Smooth muscle cell (in vitro differentiated cells): ENCODE data around the gene CACNA1I. TPM values are rescaled to one million over a fixed set of nuclear protein-coding genes. Genes with fewer than 3 reads are reported as not detected.

ENCODE experiments used
- DNase-seq: peaks from one replicate; lab custom pipeline; 2025; ENCODE audit not compliant: unreplicated experiment; lab: John Stamatoyannopoulos, UW
- H2AFZ ChIP-seq: fragments of 200-600 bp; sonication (generic); 2 replicates; pipeline ENCODE4 v1.6.0; 2016; ENCODE audit warnings: antibody characterized with exemption, low read depth, mild to moderate bottlenecking
- H3F3A ChIP-seq: fragments of 200-600 bp; sonication (generic); 2 replicates; pipeline ENCODE4 v1.6.0; 2017; ENCODE audit warnings: antibody characterized with exemption, low read depth
- H3K27ac ChIP-seq: fragments of 200-600 bp; sonication (generic); 2 replicates; pipeline ENCODE4 v1.5.1; 2016; ENCODE audit warnings: low read depth, mild to moderate bottlenecking
- H3K27me3 ChIP-seq: fragments of 200-600 bp; sonication (generic); 2 replicates; pipeline ENCODE4 v1.6.1; 2016; ENCODE audit warnings: low read depth, mild to moderate bottlenecking
- H3K36me3 ChIP-seq: fragments of 200-600 bp; sonication (generic); 2 replicates; pipeline ENCODE4 v1.5.1; 2016; ENCODE audit warnings: low read depth
- H3K4me1 ChIP-seq: fragments of 200-600 bp; sonication (generic); 2 replicates; pipeline ENCODE4 v1.5.1; 2016; ENCODE audit warnings: low read depth
- H3K4me2 ChIP-seq: fragments of 200-600 bp; sonication (generic); 2 replicates; pipeline ENCODE4 v1.6.0; 2016; ENCODE audit warnings: mild to moderate bottlenecking
- H3K4me3 ChIP-seq: fragments of 200-600 bp; sonication (generic); 2 replicates; pipeline ENCODE4 v1.5.1; 2016; ENCODE audit warnings: mild to moderate bottlenecking
- H3K79me2 ChIP-seq: fragments of 200-600 bp; sonication (generic); 2 replicates; pipeline ENCODE4 v1.6.0; 2016; ENCODE audit warnings: low read depth, mild to moderate bottlenecking
- H3K9ac ChIP-seq: fragments of 200-600 bp; sonication (generic); 2 replicates; pipeline ENCODE4 v1.6.0; 2016; ENCODE audit warnings: low read depth
- H3K9me3 ChIP-seq: fragments of 200-600 bp; sonication (generic); replicated peaks from 2 replicates; pipeline ENCODE4 v1.5.1; 2016; ENCODE audit warnings: low read depth
- H4K20me1 ChIP-seq: fragments of 200-600 bp; sonication (generic); 2 replicates; pipeline ENCODE4 v1.6.0; 2016; ENCODE audit warnings: low read depth
- CTCF ChIP-seq: fragments of 200-600 bp; sonication (generic); IDR thresholded peaks from 2 replicates; pipeline ENCODE4 v1.5.1; 2017; ENCODE audit warnings: borderline replicate concordance, mild to moderate bottlenecking, antibody characterized with exemption; ENCODE audit not compliant: insufficient read depth, poor library complexity, severe bottlenecking
- WGBS: methylation state at CpG from one replicate; pipeline ENCODE4 v1.1.7; 2016; ENCODE audit warnings: low lambda C conversion rate; 5-methylcytosine and 5-hydroxymethylcytosine counted together
- polyA plus RNA-seq: library from polyadenylated mRNA; unstranded; fragments of >200 nt; fragmentation: Nextera tagmentation; extraction: Ambion mirVana; gene quantifications from 2 replicates; pipeline ENCODE4 v1.2.1, GENCODE V29; 2016
- total RNA-seq: library from RNA; depleted of rRNA; stranded (reverse); fragments of >200 nt; gene quantifications from 2 replicates; pipeline ENCODE4 v1.2.3, GENCODE V29; 2014

CACNA1I gene
- total and polyA plus RNA-seq, 2 experiments from 2014 or later, result not detected

DNA sequence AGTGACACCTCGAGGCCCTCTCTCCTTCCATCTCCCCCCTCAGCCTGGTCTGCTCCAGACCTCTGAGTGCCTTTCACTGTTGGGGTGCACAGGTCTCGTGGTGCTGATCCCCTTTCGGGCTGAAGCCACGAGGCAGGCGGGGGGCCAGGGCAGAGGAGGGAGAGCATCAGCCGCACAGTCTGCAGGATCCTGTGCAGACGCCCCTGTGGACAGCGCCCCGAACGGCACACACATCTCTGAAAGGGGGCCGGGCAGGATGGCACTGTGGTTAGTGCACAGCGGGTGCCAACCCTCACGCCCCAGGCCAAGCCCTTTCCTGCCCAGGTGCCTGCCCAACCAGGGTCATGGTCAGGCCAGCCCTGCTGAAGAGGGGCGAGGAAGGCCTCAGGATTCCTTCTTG lies 56.7 kb downstream of the CACNA1I start:
- Histone ChIP-seq H3F3A (no peaks in the 10 kb centered on the region), H3K27me3 (no peaks in the 10 kb centered on the region), H3K4me1 (peaks cover 6% of the 10 kb centered on the region), H3K4me3 (no peak overlapping the region), H3K36me3 (no peaks in the 10 kb centered on the region), H3K9ac (no peak overlapping the region), H2AFZ (no peak overlapping the region), H4K20me1 (no peaks in the 10 kb centered on the region), H3K4me2 (no peak overlapping the region), H3K27ac (no peak overlapping the region), H3K79me2 (no peaks in the 10 kb centered on the region), H3K9me3 (no peaks in the 10 kb centered on the region)
- WGBS, result 93% methylated on average over 14 of the region's 14 CpGs
- no peak for TF ChIP-seq CTCF
- DNase-seq, result no peak

DNA sequence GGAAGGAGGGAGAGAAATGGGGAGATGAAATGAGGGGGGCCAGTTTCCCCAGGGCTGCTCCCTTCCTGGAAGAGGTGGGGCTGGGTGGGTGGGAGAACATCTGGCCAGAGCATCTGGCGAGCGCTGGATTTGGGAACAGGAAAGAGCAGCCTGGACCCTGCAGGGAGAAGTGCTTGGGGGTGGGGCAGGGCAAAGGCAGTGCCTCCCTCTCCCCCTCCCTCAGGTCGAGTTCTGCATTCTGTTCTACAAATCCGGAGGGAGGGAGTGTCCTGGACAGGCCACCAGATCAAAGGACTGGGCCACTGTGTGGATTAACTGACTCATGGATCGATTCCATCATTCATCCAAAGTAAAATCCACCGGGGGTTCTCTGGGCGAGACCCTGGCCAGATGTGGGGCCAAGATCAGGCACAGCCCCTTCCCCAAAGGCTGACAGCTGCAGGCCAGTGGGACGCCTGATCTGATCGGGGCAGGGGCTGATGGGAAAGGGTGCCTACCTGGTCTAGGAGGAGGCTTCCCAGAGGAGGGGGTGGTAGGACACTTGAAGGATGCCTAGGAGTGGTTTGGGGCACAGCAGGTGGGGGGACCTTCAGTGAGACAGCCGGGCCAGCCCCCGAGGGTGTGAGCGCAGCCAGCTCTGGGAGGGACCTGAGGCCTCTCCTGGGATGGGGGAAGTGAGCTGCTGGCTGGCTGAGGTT lies 57.5 kb downstream of the CACNA1I start:
- H3K27ac ChIP-seq, result no peak overlapping the region
- H3K36me3 ChIP-seq, result no peaks in the 10 kb centered on the region
- H3K9me3 ChIP-seq, result no peaks in the 10 kb centered on the region
- no peaks in the 10 kb centered on the region for H3F3A ChIP-seq
- TF ChIP-seq CTCF, result no peak
- H3K4me3 ChIP-seq, result no peak overlapping the region
- H2AFZ ChIP-seq, result no peak overlapping the region
- WGBS, result 68% methylated on average over 12 of the region's 12 CpGs
- H3K27me3 ChIP-seq, result no peaks in the 10 kb centered on the region
- H4K20me1 ChIP-seq, result no peaks in the 10 kb centered on the region
- peaks cover 7% of the 10 kb centered on the region for H3K4me1 ChIP-seq
- no peak overlapping the region for H3K9ac ChIP-seq
- no peak for DNase-seq
- H3K4me2 ChIP-seq, result no peak overlapping the region
- no peaks in the 10 kb centered on the region for H3K79me2 ChIP-seq

- no peak overlapping the region for H3K9ac ChIP-seq
- no peak for DNase-seq
These were observed 58.1 kb downstream of the CACNA1I start for GRCh38 chr22:39628563-39629080.

More at GRCh38 chr22:39628563-39629080, 58.1 kb downstream of the CACNA1I start:
- Histone ChIP-seq H4K20me1 (no peaks in the 10 kb centered on the region), H3K4me1 (peaks cover 7% of the 10 kb centered on the region), H3K27me3 (no peaks in the 10 kb centered on the region), H3K9me3 (no peaks in the 10 kb centered on the region), H3K4me2 (no peak overlapping the region), H3K27ac (no peak overlapping the region), H3F3A (no peaks in the 10 kb centered on the region), H3K4me3 (no peak overlapping the region), H3K79me2 (no peaks in the 10 kb centered on the region), H3K36me3 (no peaks in the 10 kb centered on the region), H2AFZ (no peak overlapping the region)
- TF ChIP-seq CTCF, result no peak
- 88% methylated on average over 6 of the region's 12 CpGs for WGBS
